Measurements from ENCODE around the gene ABCD2.

The ABCD2 gene

DNA sequence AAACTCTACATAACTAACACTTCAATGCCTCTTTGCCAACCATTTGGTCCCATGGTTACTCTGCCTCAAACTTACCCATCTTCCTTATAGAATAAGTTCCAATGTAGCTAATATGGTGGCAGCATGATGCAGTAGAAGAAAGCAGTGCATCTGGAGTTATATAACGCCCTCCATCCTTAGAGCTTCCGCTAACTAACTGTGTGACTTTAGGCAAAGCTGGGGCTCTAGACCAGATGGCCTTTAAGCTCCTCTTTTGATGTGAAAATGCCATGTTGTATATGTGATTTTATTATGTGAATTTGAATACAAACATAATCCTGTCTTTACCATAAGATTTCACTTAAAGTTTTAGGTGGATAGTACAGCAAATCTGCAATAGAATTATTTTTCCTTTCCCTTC is 6.1 kb downstream of the ABCD2 start:
- no peaks in the 10 kb centered on the region for H4K20me1 ChIP-seq (ENCODE audit: insufficient read depth, low read length)
- no peak overlapping the region for H2AFZ ChIP-seq (ENCODE audit: low read depth, low read length)
- H3K9me3 ChIP-seq (ENCODE audit: insufficient read depth, low read length): no peaks in the 10 kb centered on the region
- no peak overlapping the region for H3K9ac ChIP-seq (ENCODE audit: low read length)
- H3K4me3 ChIP-seq (ENCODE audit: low read length): no peak overlapping the region
- no peak overlapping the region for H3K4me2 ChIP-seq (ENCODE audit: low read length)
- no peaks in the 10 kb centered on the region for H3K36me3 ChIP-seq (replicated peaks; ENCODE audit: low read depth, low read length)
- no peak overlapping the region for H3K27ac ChIP-seq (ENCODE audit: low read length)
- peaks cover 18% of the 10 kb centered on the region for H3K4me1 ChIP-seq (ENCODE audit: low read length)
- TF ChIP-seq EZH2phosphoT487 (IDR thresholded peaks at IDR 0.05; ENCODE audit: low read depth) (no peak), CTCF (IDR thresholded peaks at IDR 0.05; ENCODE audit: low read depth, low read length) (no peak)
- no peaks in the 10 kb centered on the region for H3K79me2 ChIP-seq (ENCODE audit: low read length)
- no peaks in the 10 kb centered on the region for H3K27me3 ChIP-seq (ENCODE audit: low read depth, low read length)

GRCh38 chr12:39612250-39612649 is 7.4 kb downstream of the ABCD2 start:
- Histone ChIP-seq H3K9ac (ENCODE audit: low read length) (no peak overlapping the region), H2AFZ (ENCODE audit: low read depth, low read length) (no peak overlapping the region), H3K4me1 (ENCODE audit: low read length) (peaks cover 6% of the 10 kb centered on the region; the same call in 1 of the 2 replicates), H3K4me2 (ENCODE audit: low read length) (no peak overlapping the region), H3K79me2 (ENCODE audit: low read length) (no peaks in the 10 kb centered on the region), H4K20me1 (ENCODE audit: insufficient read depth, low read length) (no peaks in the 10 kb centered on the region), H3K9me3 (ENCODE audit: insufficient read depth, low read length) (no peaks in the 10 kb centered on the region), H3K4me3 (ENCODE audit: low read length) (no peak overlapping the region), H3K27me3 (ENCODE audit: low read depth, low read length) (no peaks in the 10 kb centered on the region), H3K36me3 (replicated peaks; ENCODE audit: low read depth, low read length) (no peaks in the 10 kb centered on the region), H3K27ac (ENCODE audit: low read length) (no peak overlapping the region)
- TF ChIP-seq EZH2phosphoT487 (IDR thresholded peaks at IDR 0.05; ENCODE audit: low read depth) (no peak), CTCF (IDR thresholded peaks at IDR 0.05; ENCODE audit: low read depth, low read length) (no peak)

GRCh38 chr12:39611818-39612217 is 7.8 kb downstream of the ABCD2 start:
- Histone ChIP-seq H3K36me3 (replicated peaks; ENCODE audit: low read depth, low read length) (no peaks in the 10 kb centered on the region), H3K4me3 (ENCODE audit: low read length) (no peak overlapping the region), H3K79me2 (ENCODE audit: low read length) (no peaks in the 10 kb centered on the region), H4K20me1 (ENCODE audit: insufficient read depth, low read length) (no peaks in the 10 kb centered on the region), H3K4me1 (ENCODE audit: low read length) (peaks cover 6% of the 10 kb centered on the region; the same call in 1 of the 2 replicates), H3K27me3 (ENCODE audit: low read depth, low read length) (no peaks in the 10 kb centered on the region), H3K4me2 (ENCODE audit: low read length) (no peak overlapping the region), H3K9me3 (ENCODE audit: insufficient read depth, low read length) (no peaks in the 10 kb centered on the region), H3K27ac (ENCODE audit: low read length) (no peak overlapping the region), H2AFZ (ENCODE audit: low read depth, low read length) (no peak overlapping the region), H3K9ac (ENCODE audit: low read length) (no peak overlapping the region)
- TF ChIP-seq EZH2phosphoT487 (IDR thresholded peaks at IDR 0.05; ENCODE audit: low read depth) (no peak), CTCF (IDR thresholded peaks at IDR 0.05; ENCODE audit: low read depth, low read length) (no peak)

DNA sequence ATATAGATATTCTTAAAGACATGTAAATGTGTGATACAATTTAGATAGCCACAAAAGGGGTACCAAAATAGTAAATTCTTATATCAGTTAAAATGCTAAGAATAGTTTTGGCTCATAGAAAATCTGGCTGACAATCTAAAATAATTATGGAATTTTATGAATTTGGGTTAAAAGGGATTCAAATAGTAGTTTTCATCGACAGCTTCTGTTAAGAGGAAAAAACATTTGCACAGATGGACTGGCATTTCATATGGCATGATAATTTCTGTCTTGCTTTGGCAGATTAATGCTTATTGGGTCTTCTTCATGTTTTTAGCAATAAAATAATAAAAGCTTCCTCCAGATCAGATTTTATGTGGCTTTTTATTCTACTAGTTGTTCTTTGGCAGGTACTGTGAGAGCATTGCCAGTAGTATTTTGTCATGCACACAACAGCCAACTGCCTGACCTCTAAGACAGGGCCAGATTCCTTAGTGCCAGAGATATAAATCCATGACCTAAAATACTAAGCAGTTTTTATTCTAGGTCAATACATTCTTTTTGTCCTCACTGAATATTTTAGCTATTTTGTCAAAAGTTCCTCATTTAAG is 9.1 kb downstream of the ABCD2 start:
- no peak for TF ChIP-seq CTCF (IDR thresholded peaks at IDR 0.05; ENCODE audit: low read depth, low read length)
- TF ChIP-seq EZH2phosphoT487 (IDR thresholded peaks at IDR 0.05; ENCODE audit: low read depth): no peak
- Histone ChIP-seq H3K9ac (ENCODE audit: low read length) (no peak overlapping the region), H3K36me3 (replicated peaks; ENCODE audit: low read depth, low read length) (no peaks in the 10 kb centered on the region), H2AFZ (ENCODE audit: low read depth, low read length) (no peak overlapping the region), H3K4me3 (ENCODE audit: low read length) (no peak overlapping the region), H3K9me3 (ENCODE audit: insufficient read depth, low read length) (no peaks in the 10 kb centered on the region), H3K4me2 (ENCODE audit: low read length) (no peak overlapping the region), H3K79me2 (ENCODE audit: low read length) (no peaks in the 10 kb centered on the region), H4K20me1 (ENCODE audit: insufficient read depth, low read length) (no peaks in the 10 kb centered on the region), H3K4me1 (ENCODE audit: low read length) (no peaks in the 10 kb centered on the region), H3K27me3 (ENCODE audit: low read depth, low read length) (no peaks in the 10 kb centered on the region), H3K27ac (ENCODE audit: low read length) (no peak overlapping the region)
